ENCODE results near the gene ALG14.

DNA sequence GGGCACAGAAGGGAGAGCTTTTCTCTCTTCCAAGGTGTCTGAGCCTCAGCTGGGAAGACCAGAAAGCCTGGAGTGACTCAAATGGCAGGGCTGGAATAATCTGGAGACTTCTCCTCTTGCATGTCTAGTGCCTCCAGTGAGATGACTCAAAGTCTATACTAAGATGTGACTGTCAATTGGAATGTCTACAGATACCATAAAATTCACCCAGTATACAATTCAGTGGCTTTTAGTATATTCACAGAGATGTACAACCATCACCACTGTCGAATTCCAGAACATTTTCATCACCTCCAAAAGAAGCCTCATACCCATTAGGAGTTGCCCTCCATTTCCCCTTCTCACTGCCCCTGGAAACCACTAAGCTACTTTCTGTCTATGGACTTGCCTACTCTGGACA lies 97.9 kb downstream of the ALG14 start:
- TF ChIP-seq, protein P1, sequence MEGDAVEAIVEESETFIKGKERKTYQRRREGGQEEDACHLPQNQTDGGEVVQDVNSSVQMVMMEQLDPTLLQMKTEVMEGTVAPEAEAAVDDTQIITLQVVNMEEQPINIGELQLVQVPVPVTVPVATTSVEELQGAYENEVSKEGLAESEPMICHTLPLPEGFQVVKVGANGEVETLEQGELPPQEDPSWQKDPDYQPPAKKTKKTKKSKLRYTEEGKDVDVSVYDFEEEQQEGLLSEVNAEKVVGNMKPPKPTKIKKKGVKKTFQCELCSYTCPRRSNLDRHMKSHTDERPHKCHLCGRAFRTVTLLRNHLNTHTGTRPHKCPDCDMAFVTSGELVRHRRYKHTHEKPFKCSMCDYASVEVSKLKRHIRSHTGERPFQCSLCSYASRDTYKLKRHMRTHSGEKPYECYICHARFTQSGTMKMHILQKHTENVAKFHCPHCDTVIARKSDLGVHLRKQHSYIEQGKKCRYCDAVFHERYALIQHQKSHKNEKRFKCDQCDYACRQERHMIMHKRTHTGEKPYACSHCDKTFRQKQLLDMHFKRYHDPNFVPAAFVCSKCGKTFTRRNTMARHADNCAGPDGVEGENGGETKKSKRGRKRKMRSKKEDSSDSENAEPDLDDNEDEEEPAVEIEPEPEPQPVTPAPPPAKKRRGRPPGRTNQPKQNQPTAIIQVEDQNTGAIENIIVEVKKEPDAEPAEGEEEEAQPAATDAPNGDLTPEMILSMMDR (IDR thresholded peaks at IDR 0.05), result no peak
- no peak for TF ChIP-seq POLR2A (IDR thresholded peaks at IDR 0.05)

Data from thyroid gland (tissue), 4 donors.